ENCODE measurements around the gene OR2A5. TPM values are rescaled to one million over a fixed set of nuclear protein-coding genes. Genes with fewer than 3 reads are reported as not detected.

OR2A5 gene
- total and polyA plus RNA-seq, 2 of the 4 experiments (the other 2 are of a cell fraction), result not detected

DNA sequence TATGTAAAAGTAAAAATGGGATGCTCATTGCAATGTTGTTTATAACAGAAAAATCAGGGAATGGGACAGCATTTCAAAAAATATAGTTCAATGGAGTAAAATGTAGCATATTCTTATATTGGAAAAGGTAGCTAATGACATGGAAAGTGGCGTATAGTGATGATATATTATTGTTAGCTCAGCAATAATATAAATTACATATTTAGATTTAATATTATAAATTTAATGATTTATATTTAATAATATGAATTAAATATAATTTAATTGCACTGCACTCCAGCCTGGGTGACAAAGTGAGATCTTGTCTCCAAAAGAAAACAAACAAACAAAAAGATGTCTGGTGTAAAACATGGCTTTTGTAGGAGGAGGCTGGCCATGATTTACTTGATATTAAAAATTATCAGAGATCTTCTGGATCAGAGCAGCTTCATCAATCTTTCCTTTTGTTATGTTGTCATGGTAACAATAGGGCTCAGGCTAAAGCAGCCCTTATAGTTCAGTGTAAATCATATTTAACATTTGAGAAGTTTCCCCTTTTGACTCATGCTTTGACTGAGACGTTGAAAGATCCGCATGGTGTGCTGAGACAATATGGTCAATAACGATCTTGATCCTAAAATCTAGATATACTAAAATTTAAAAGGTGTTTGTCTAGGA lies 25.4 kb upstream of the OR2A5 start:
- no peaks in the 10 kb centered on the region for H3K79me1 ChIP-seq (ENCODE audit: low read depth in 1 of 2, low read length in 2 of 2)
- no peaks in the 10 kb centered on the region for H3K36me3 ChIP-seq (ENCODE audit: control insufficient read depth, insufficient read depth, low read length)
- no peak overlapping the region for H3K4me3 ChIP-seq (ENCODE audit: insufficient read depth, low read depth, low read length)
- TF ChIP-seq RCOR1 (IDR thresholded peaks at IDR 0.05; ENCODE audit: insufficient replicate concordance, low read length) (no peak), POLR2A (IDR thresholded peaks at IDR 0.05; ENCODE audit: low read depth, low read length) (no peak), MXI1 (IDR thresholded peaks at IDR 0.05; ENCODE audit: borderline replicate concordance, low read depth, low read length) (no peak), RAD21 (IDR thresholded peaks at IDR 0.05; ENCODE audit: low read length) (no peak), MAFK (IDR thresholded peaks at IDR 0.05; ENCODE audit: low read depth, low read length) (no peak), FOS (IDR thresholded peaks at IDR 0.05; ENCODE audit: low read depth, low read length) (no peak), RFX5 (IDR thresholded peaks at IDR 0.05; ENCODE audit: low read depth, low read length) (no peak), BHLHE40 (IDR thresholded peaks at IDR 0.05; ENCODE audit: low read depth, low read length) (no peak)
- BruUV-seq (replicated peaks), result no TSS peak
- WGBS, 2 experiments (ENCODE audit: extremely low coverage in 2 of 2, insufficient read length in 1 of 2), result no CpG with 5 or more reads among the region's 4 CpGs
- no peaks in the 10 kb centered on the region for H3K9me3 ChIP-seq (ENCODE audit: control insufficient read depth, insufficient read depth, low read length)
- no peak overlapping the region for H3K14ac ChIP-seq (replicated peaks; ENCODE audit: low read depth, low read length)
- H2AFZ ChIP-seq (replicated peaks; ENCODE audit: low read length, poor library complexity), result no peak overlapping the region
- ChIA-PET CTCF (interaction anchor here (1.2 kb wide), 1 partner anchor 12 kb away, joined by 3 read pairs; no protein-coding TSS in a partner anchor), POLR2A (ENCODE audit: unreplicated experiment) (no interaction called here)
- intact Hi-C loops (cut with micrococcal nuclease), result no loop called here
- no peak overlapping the region for H4K91ac ChIP-seq (ENCODE audit: insufficient read depth, low read depth, low read length)
- no peak overlapping the region for H2BK5ac ChIP-seq (ENCODE audit: low read depth, low read length, poor library complexity, severe bottlenecking)
- no peaks in the 10 kb centered on the region for H4K20me1 ChIP-seq (ENCODE audit: insufficient read depth, low read length)
- in situ Hi-C loops (cut with MboI; ENCODE audit: low sequenced_read_pairs), result no loop called here
- H2AK9ac ChIP-seq (replicated peaks; ENCODE audit: low read depth, low read length, poor library complexity), result no peak overlapping the region
- H3K4ac ChIP-seq (ENCODE audit: low read depth, low read length), result no peak overlapping the region
- no peak overlapping the region for H4K5ac ChIP-seq (ENCODE audit: low read depth, low read length)
- peaks cover 2% of the 10 kb centered on the region for H3K27me3 ChIP-seq (ENCODE audit: control insufficient read depth, insufficient read depth, low read length)
- H3K23ac ChIP-seq (ENCODE audit: low read depth, low read length), result no peak overlapping the region
- DNase-seq (no peak), ATAC-seq (ENCODE audit: low read depth) (no peak)
- no peak overlapping the region for H2BK120ac ChIP-seq (ENCODE audit: low read depth, low read length)
- H3K18ac ChIP-seq (ENCODE audit: low read depth, low read length), result no peak overlapping the region
- no peaks in the 10 kb centered on the region for H3K4me1 ChIP-seq (ENCODE audit: control insufficient read depth, insufficient read depth, low read length)
- no peak overlapping the region for H3K4me2 ChIP-seq (ENCODE audit: low read depth, low read length)
- no peak overlapping the region for H2BK20ac ChIP-seq (ENCODE audit: low read depth, low read length)
- no peak overlapping the region for H3K56ac ChIP-seq (ENCODE audit: extremely low read depth, insufficient read depth, low read length)
- no peak overlapping the region for H4K8ac ChIP-seq (ENCODE audit: low read depth in 2 of 2, low read length in 2 of 2)
- H2AK5ac ChIP-seq (ENCODE audit: low read depth, low read length), result no peak overlapping the region
- H3K27ac ChIP-seq (ENCODE audit: insufficient read depth, low read length), result no peak overlapping the region
- H2BK15ac ChIP-seq (ENCODE audit: low read depth, low read length), result no peak overlapping the region
- H3K9ac ChIP-seq (ENCODE audit: low read depth, low read length), result no peak overlapping the region
- dilution Hi-C loops (cut with HindIII; ENCODE audit: low sequenced_read_pairs, unreplicated experiment), result no loop called here
- no peaks in the 10 kb centered on the region for H3K9me1 ChIP-seq (ENCODE audit: insufficient read depth, low read length)

Measured in IMR-90 (cell line).